Lower lobe of right lung (tissue), 1 donor: Measurements from ENCODE around the gene C1QTNF5. TPM values are rescaled to one million over a fixed set of nuclear protein-coding genes. Genes with fewer than 3 reads are reported as not detected.

Experiments used
- microRNA-seq: library from miRNA; unstranded; fragments of <30 nt; microRNA quantifications from one replicate; pipeline ENCODE4 v1.2.0, GENCODE V29; 2020; ENCODE audit warnings: borderline number of aligned reads
- total RNA-seq: library from RNA; stranded (reverse); fragmentation: NEBNext Ultra II Directional; extraction: Animal tissue kit (Norgen Biotek cat#: 25700); gene quantifications from one replicate; pipeline ENCODE4 v1.2.1, GENCODE V29; 2021
- donor health status: DM: no; HTN: yes; CAD: no; lungs with severe emphysema.

The C1QTNF5 gene
- total RNA-seq, 1 donor from 2014 or later, result 28.2 TPM

Small RNAs within 50 kb of the gene (microRNA-seq; reads per million reads assigned to microRNA genes)
- not detected for gene MIR6756

Other genes with a start within 250 kb of the C1QTNF5 start
- gene DPAGT1, start 239.0 kb downstream of the C1QTNF5 start, total RNA-seq, result 40.6 TPM
- gene C2CD2L, start 233.5 kb downstream of the C1QTNF5 start, total RNA-seq, result 16.5 TPM
- 31.0 TPM for gene HINFP, start 219.3 kb downstream of the C1QTNF5 start, total RNA-seq
- 0.15 TPM for gene ABCG4, start 191.8 kb downstream of the C1QTNF5 start, total RNA-seq
- gene NLRX1, start 172.2 kb downstream of the C1QTNF5 start, total RNA-seq, result 16.5 TPM
- gene NHERF4, start 155.4 kb downstream of the C1QTNF5 start, total RNA-seq, result not detected
- 39.0 TPM for gene CBL, start 134.5 kb downstream of the C1QTNF5 start, total RNA-seq
- 67.1 TPM for gene MCAM, start 23.8 kb downstream of the C1QTNF5 start, total RNA-seq
- 19.3 TPM for gene RNF26, start 6.4 kb downstream of the C1QTNF5 start, total RNA-seq
- not detected for gene MFRP, start 5.8 kb upstream of the C1QTNF5 start, total RNA-seq
- gene USP2, start 40.8 kb upstream of the C1QTNF5 start, total RNA-seq, result 5.1 TPM
- 7.5 TPM for gene THY1, start 82.3 kb upstream of the C1QTNF5 start, total RNA-seq